TTC549 (cell line): ENCODE results near the gene H2AZ1.

Source experiments
- FAIRE-seq: peaks from 2 replicates; lab custom pipeline; 2012; peaks lifted over from hg19 to GRCh38; lab: Jason Lieb, UNC

The H2AZ1 gene

DNA sequence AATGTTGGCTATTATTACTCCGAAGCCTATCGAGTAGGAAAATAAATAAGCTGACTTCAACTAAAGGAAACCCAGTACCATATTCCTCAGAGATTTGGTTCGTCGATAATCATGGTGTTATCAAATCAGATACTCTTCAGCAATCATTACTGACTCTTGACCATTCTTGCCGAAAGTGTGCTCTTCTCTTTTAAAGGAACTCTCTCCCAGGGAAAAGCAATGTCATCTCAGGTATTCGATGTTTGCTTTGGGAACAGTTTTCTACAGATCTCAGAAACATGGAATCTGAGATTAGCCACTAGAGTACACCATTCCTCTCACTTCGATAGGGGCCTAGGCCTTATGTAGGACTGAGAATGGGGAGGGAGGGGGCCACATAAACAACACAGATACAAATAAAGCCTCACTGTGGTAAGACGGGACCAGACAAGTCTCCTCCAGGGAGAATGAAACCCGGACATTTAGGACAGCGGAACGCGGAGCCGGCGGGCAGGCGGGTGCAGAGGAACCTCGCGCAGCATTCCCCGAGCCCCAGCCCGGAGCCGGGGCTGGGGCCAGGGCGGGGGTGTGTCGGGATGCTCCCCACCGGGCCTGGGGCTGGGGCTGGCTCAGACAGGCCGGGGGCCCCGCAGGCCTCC lies 4.2 kb downstream of the H2AZ1 start:
- no peak for FAIRE-seq

DNA sequence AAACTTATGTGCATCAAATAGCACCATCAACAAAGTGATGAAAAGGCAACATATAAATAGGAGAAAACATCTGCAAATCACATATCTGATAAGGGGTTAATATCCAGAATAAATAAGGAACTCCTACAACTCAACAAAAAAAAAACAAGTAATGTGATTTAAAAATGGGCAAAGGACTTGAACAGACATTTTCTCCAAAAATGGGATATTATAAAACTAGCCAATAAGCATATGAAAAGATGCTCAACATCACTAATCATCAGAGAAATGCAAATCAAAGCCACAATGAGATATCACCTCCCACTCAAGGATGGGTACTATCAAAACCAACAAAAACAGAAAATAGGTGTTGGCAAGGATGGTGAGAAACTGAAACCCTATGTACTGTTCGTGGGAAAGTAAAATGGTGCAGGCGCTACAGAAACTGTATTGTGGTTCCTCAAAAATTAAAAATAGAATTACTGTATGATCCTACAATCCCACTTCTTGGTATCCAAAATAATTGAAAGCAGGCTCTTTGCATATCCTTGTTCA lies 6.1 kb downstream of the H2AZ1 start:
- FAIRE-seq = no peak

DNA sequence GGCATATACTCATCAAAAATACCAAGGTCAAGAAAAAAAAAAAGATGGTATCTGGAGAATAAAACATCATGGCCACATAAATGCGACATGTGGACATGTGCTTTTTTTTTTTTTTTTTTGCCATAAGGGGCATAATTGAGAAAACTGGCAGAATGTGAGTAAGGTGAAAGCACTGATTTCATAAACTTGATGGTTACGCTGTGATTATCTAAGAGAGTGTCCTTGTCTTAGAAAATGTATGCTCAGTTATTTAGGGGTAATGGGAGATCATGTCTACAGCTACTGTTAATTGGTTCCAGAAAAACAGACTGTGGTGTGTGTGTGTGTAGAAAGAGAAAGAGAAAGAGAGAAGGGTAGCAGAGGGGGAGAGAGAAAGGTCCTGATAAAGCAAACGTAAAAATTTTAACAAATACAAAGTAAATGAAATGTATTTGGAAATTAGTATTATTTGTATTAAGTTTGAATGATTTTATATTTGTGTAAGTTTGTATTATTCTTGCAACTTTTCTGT lies 11.8 kb downstream of the H2AZ1 start:
- no peak for FAIRE-seq

DNA sequence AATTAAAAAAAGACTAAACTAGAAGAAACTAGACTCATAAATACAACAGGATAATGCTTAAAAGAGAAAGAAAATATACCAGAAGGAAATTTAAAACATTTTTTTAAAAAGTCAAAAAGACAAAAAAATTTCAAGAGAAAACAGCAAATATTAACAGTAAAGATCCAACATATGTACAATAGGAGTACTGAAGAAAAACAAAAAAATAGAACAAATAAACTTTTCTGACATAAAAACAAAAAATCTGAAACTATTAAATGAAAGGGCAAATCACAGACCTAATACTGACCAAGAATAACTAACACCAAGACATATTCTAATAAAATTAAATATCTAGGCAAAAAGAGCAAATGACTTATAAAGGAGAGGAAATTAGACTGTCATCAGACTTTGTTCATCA lies 15.2 kb downstream of the H2AZ1 start:
- peak; percentile 38 for FAIRE-seq

DNA sequence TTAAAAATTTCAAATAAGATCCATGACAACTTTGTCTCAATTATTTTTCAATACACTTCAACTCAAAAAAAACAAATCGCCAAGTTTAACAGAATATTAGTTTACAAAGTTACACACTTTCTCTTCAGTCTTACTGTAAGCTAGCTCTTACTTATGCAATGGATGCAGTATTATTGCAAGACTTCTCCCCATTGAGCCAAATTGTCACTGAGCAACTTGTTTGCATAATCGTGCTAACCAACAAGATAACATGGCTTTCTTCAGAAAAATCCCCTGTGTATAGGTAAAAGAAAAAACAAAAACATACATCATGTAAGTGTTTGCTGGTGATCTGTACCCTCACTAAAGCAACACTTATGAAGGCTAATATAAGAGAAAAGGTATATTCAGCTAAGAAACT lies 22.5 kb downstream of the H2AZ1 start:
- no peak for FAIRE-seq

DNA sequence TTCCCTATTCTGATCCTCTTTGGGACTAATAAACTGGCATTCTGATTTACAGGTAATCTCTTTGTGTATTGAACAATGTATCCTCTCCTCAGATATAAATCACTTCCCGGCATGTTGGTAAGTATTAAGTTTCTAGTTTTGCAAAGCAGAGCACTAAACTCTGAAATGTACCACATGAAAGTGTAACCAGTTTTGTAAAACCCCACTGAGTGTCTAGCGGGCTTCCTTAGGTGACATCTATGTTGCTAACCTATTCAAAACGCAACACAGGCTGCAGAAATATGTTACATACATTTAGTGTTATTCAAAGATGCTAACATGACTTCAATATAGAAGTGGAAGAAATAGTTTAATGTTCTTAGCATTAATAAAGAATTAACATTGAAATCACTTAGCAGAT lies 28.9 kb downstream of the H2AZ1 start:
- no peak for FAIRE-seq

DNA sequence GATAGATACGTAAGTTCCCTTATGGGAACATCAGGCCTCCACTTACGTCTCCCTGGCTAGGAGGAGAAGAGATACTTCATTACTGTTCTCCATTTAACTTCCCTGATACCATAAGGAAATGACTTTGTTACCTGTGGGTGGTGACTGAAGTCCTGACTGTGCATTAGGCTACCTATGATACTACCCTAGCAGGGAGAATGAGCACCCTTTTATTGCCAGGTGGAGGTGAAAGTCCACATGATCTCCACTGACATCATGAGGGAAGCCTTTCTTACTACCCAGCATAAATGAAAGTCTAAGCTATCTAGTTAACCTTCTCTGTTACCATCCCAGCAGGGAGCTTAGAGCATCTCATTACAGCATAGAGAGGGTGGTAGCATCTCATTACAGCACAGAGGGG lies 31.4 kb downstream of the H2AZ1 start:
- no peak for FAIRE-seq

DNA sequence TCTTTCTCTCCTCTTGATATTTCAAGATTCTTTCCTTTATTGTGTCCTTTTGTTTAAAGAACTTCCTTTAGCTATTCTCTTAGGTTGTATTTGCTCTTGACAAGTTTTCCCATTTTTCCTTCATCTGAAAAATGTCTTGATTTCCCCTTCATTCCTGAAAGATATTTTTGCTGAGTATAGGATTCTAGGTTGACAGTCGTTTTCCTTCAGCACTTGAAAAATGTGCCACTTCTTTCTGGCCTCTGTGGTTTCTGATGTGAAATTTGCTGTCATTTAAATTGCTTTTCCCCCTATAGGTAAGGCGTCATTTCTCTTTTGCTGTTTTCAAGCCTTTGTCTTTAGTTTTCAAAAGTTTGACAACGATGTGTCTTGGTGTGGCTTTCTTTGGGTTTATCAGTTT lies 32.5 kb downstream of the H2AZ1 start:
- no peak for FAIRE-seq

DNA sequence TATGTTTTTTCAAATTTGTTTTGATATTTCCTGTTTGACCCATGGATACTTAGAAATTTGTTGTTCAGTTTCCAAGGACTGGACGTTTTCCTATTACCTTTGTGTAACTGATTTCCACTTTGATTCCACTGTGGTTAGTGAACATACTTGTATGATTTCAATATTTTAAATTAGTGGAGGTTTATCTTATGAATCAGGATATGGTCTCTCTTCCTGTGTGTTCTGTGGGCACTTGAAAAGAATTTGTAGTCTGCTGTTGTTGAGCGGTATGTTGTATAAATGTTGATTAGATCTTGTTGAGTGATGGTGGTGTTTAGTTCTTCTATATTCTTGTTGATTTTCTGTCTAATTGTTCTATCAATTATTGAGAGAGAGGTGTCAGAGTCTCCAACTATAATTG lies 34.6 kb downstream of the H2AZ1 start:
- no peak for FAIRE-seq
